Ovary (tissue), 9 donors: ENCODE measurements around the gene SLC39A11. TPM values are rescaled to one million over a fixed set of nuclear protein-coding genes. Genes with fewer than 3 reads are reported as not detected.

Source experiments
- DNase-seq, 5 donors: peaks; one replicate each; pipeline ENCODE4 v3.0.0-alpha.2; 2019 to 2020
- H3K27ac ChIP-seq, 2 donors: fragments of 200-600 bp; one replicate each; pipeline versions ENCODE4 v1.5.1 to v1.8.0; 2019 to 2022
- H3K27me3 ChIP-seq: fragments of 200-600 bp; one replicate; pipeline ENCODE4 v1.8.0; 2022
- H3K36me3 ChIP-seq: fragments of 200-600 bp; sonication (generic); one replicate; pipeline ENCODE4 v1.5.1; 2019
- H3K4me1 ChIP-seq: one replicate; pipeline ENCODE4 v1.8.1; 2013; ENCODE audit warnings: mild to moderate bottlenecking, moderate library complexity; ENCODE audit not compliant: insufficient read depth
- H3K4me3 ChIP-seq: fragments of 200-600 bp; sonication (generic); one replicate; pipeline ENCODE4 v1.5.1; 2017
- H3K9me3 ChIP-seq, 2 donors: fragments of 200-600 bp in 1 of 2; sonication (generic) in 1 of 2; one replicate each; pipeline versions ENCODE4 v1.5.1 to v1.8.1; 2013 to 2019; ENCODE audit warnings: mild to moderate bottlenecking in 1 of 2, moderate library complexity in 1 of 2
- EP300 ChIP-seq: sonication (generic); formaldehyde crosslinking; IDR thresholded peaks from one replicate; pipeline ENCODE4 v1.6.1; 2017; ENCODE audit warnings: antibody characterized with exemption
- POLR2A ChIP-seq: fragments of 450-650 bp; IDR thresholded peaks from one replicate; pipeline ENCODE4 v1.6.1; 2017; ENCODE audit warnings: antibody characterized with exemption, mild to moderate bottlenecking, moderate library complexity
- whole genome bisulfite sequencing, 3 donors: extraction: QIAGEN DNeasy Blood & Tissue Kit in 1 of 3; methylation state at CpG; one replicate each; pipeline versions ENCODE4 v1.1.5 to v1.1.7; 2013 to 2017; 5-methylcytosine and 5-hydroxymethylcytosine counted together
- intact Hi-C, 4 donors: fragments of 100-400 bp; cut with DNase I; formaldehyde crosslinking; loops; one replicate each; pipeline versions ENCODE4 v1.11.0 to v1.15.1; 2022 to 2023
- polyA plus RNA-seq, 2 donors: library from polyadenylated mRNA; stranded (reverse); fragments of 200-250 nt in 1 of 2; fragments of 350-450 nt in 1 of 2; fragmentation: Illumina TruSeq in 1 of 2; extraction: RNeasy Lipid Tissue Mini Kit (QIAGEN cat#74804) in 1 of 2; gene quantifications; one replicate each; pipeline ENCODE4 v1.2.3, GENCODE V29; 2013 to 2014
- total RNA-seq, 7 donors: library from RNA; depleted of rRNA in 2 of 7; stranded (reverse); fragments of >200 nt in 2 of 7; fragmentation: NEBNext Ultra II Directional in 3 of 7; extraction: Animal tissue kit (Norgen Biotek cat#: 25700) in 3 of 7; gene quantifications; one replicate each; pipeline versions ENCODE4 v1.1.0 to v1.2.4, GENCODE V29; 2016 to 2023
- TF ChIP-seq, protein P1 (sequence below), 3 donors: fragments of 450-650 bp in 2 of 3; fragments of 200-600 bp in 1 of 3; IDR thresholded peaks; one replicate each; pipeline versions ENCODE4 v1.5.1 to v1.8.0; 2016 to 2022; ENCODE audit warnings: antibody characterized with exemption in 3 of 3, mild to moderate bottlenecking in 1 of 3
- donor health status: DM: no; HTN: no; CAD: no; lungs with moderate emphysema.
- donor health status: DM: no; HTN: no; CAD: no.
- donor health status: Bipolar disorder and iron deficiency.
- donor health status: DM: yes; HTN: yes; CAD: no.
- donor health status: DM: no; HTN: no; CAD: no.
- donor health status: DM: yes; HTN: yes; CAD: no.

Gene SLC39A11
- total and polyA plus RNA-seq, 9 donors, result 4.0 to 21.2 (median 10.1) TPM

- WGBS, 3 donors, result 83 to 99% (median 87%) methylated on average over 6 of the region's 6 CpGs
- TF ChIP-seq POLR2A (no peak), EP300 (no peak)
- H3K36me3 ChIP-seq, result no peaks in the 10 kb centered on the region
- no peak overlapping the region for H3K27ac ChIP-seq
- H3K9me3 ChIP-seq, result no peaks in the 10 kb centered on the region
- H3K4me3 ChIP-seq, result no peak overlapping the region
- intact Hi-C loops, result no loop called here
- no peak for DNase-seq
- H3K27me3 ChIP-seq, result no peaks in the 10 kb centered on the region
- no peaks in the 10 kb centered on the region for H3K4me1 ChIP-seq
Observed at GRCh38 chr17:72927146-72927545, 165.3 kb downstream of the SLC39A11 start.

GRCh38 chr17:72926171-72926570, 166.3 kb downstream of the SLC39A11 start:
- Histone ChIP-seq H3K9me3 (no peaks in the 10 kb centered on the region), H3K27ac (no peak overlapping the region), H3K36me3 (no peaks in the 10 kb centered on the region), H3K27me3 (no peaks in the 10 kb centered on the region), H3K4me1 (no peaks in the 10 kb centered on the region), H3K4me3 (no peak overlapping the region)
- no peak for TF ChIP-seq EP300
- no peak for TF ChIP-seq POLR2A
- TF ChIP-seq, protein P1, sequence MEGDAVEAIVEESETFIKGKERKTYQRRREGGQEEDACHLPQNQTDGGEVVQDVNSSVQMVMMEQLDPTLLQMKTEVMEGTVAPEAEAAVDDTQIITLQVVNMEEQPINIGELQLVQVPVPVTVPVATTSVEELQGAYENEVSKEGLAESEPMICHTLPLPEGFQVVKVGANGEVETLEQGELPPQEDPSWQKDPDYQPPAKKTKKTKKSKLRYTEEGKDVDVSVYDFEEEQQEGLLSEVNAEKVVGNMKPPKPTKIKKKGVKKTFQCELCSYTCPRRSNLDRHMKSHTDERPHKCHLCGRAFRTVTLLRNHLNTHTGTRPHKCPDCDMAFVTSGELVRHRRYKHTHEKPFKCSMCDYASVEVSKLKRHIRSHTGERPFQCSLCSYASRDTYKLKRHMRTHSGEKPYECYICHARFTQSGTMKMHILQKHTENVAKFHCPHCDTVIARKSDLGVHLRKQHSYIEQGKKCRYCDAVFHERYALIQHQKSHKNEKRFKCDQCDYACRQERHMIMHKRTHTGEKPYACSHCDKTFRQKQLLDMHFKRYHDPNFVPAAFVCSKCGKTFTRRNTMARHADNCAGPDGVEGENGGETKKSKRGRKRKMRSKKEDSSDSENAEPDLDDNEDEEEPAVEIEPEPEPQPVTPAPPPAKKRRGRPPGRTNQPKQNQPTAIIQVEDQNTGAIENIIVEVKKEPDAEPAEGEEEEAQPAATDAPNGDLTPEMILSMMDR (IDR thresholded peaks at IDR 0.05), result no peak
- DNase-seq, result no peak
- intact Hi-C loops, result no loop called here
- WGBS, 3 donors, result 55 to 75% (median 72%) methylated on average over 1 of the region's 1 CpG

DNA sequence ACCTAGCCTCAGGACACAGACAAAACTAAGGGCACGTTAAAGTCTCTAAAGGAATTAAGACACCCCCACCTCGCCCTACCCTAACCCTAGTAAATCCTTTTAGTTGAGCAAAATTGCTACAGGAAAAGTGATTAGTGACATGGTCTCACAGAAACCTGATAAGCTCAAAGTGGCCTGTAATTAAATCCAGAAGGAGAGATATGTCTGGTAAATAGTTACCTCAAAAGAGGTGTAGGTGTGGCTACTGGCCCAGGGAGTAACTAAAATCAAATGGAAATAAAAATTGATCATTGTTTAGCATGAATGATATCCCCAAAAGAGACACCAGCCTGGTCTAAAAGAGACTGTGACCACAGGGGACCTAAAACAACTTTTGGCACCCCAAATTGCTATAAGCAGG, 168.3 kb downstream of the SLC39A11 start:
- H3K36me3 ChIP-seq, result no peaks in the 10 kb centered on the region
- TF ChIP-seq, protein P1 (IDR thresholded peaks at IDR 0.05), result no peak
- TF ChIP-seq EP300 (no peak), POLR2A (no peak)
- H3K27me3 ChIP-seq, result no peaks in the 10 kb centered on the region
- no peak overlapping the region for H3K27ac ChIP-seq
- H3K4me3 ChIP-seq, result no peak overlapping the region
- 81 to 84% (median 83%) methylated on average over 2 of the region's 2 CpGs for WGBS, 3 donors
- H3K4me1 ChIP-seq, result no peaks in the 10 kb centered on the region
- no peaks in the 10 kb centered on the region for H3K9me3 ChIP-seq
- intact Hi-C loops, result no loop called here
- DNase-seq, result no peak

- H3K4me3 ChIP-seq, result no peak overlapping the region
- no peaks in the 10 kb centered on the region for H3K27me3 ChIP-seq
- TF ChIP-seq, protein P1 (IDR thresholded peaks at IDR 0.05), result no peak
- TF ChIP-seq POLR2A (no peak), EP300 (no peak)
- intact Hi-C loops, result no loop called here
- WGBS, 3 donors, result 68 to 71% (median 71%) methylated on average over 3 of the region's 3 CpGs
- no peaks in the 10 kb centered on the region for H3K9me3 ChIP-seq
- H3K27ac ChIP-seq, result no peak overlapping the region
- DNase-seq, result no peak
- no peaks in the 10 kb centered on the region for H3K36me3 ChIP-seq
- H3K4me1 ChIP-seq, result no peaks in the 10 kb centered on the region
Observed at GRCh38 chr17:72922219-72922618, 170.3 kb downstream of the SLC39A11 start.

GRCh38 chr17:72921347-72922054, 171.0 kb downstream of the SLC39A11 start:
- H3K27me3 ChIP-seq, result no peaks in the 10 kb centered on the region
- H3K4me1 ChIP-seq, result no peaks in the 10 kb centered on the region
- H3K27ac ChIP-seq, result no peak overlapping the region
- 88 to 92% (median 91%) methylated on average over 5 of the region's 5 CpGs for WGBS, 3 donors
- TF ChIP-seq EP300 (no peak), POLR2A (no peak)
- TF ChIP-seq, protein P1 (IDR thresholded peaks at IDR 0.05), result no peak
- no peak for DNase-seq
- no peak overlapping the region for H3K4me3 ChIP-seq
- H3K36me3 ChIP-seq, result no peaks in the 10 kb centered on the region
- intact Hi-C loops, result no loop called here
- no peaks in the 10 kb centered on the region for H3K9me3 ChIP-seq
